K562 (cell line): ENCODE measurements around the gene HAUS5. TPM values are rescaled to one million over a fixed set of nuclear protein-coding genes. Genes with fewer than 3 reads are reported as not detected.

Source experiments
- KAT7 ChIP-seq: sonication (generic); formaldehyde crosslinking; IDR thresholded peaks from 2 replicates; pipeline ENCODE4 v1.8.0; 2022; ENCODE audit warnings: missing genetic modification reagents, mild to moderate bottlenecking, borderline replicate concordance
- PRPF4 ChIP-seq: fragments of 200-400 bp; formaldehyde crosslinking; IDR thresholded peaks from one replicate; pipeline ENCODE4 v1.6.1; 2017; ENCODE audit warnings: low read length, low read depth, mild to moderate bottlenecking; ENCODE audit not compliant: insufficient read depth, poor library complexity, severe bottlenecking
- RAD21 ChIP-seq, 2 experiments: fragments of 250-450 bp in 1 of 2; fragments of 450-650 bp in 1 of 2; sonication (Bioruptor Pico) in 1 of 2; formaldehyde crosslinking in 1 of 2; IDR thresholded peaks in 1 of 2; conservative IDR thresholded peaks in 1 of 2; 2 replicates each; pipeline versions ENCODE4 v1.4.0 to v1.8.0; 2020 to 2022; ENCODE audit warnings: mild to moderate bottlenecking in 2 of 2, moderate library complexity in 1 of 2
- RUNX1 ChIP-seq: sonication (generic); IDR thresholded peaks from 2 replicates; pipeline ENCODE4 v1.6.1; 2016; ENCODE audit warnings: antibody characterized with exemption, low read depth
- ZNF175 ChIP-seq: fragments of 200-800 bp; sonication (Bioruptor generic); IDR thresholded peaks from 2 replicates; pipeline ENCODE4 v1.6.1; 2016; ENCODE audit warnings: low read depth, mild to moderate bottlenecking, missing genetic modification characterization, missing compliant biosample characterization
- ZNF316 ChIP-seq: fragments of 450-650 bp; IDR thresholded peaks from 2 replicates; pipeline ENCODE4 v1.6.1; 2016
- polyA plus RNA-seq, 8 experiments: library from polyadenylated mRNA; depleted of rRNA in 4 of 8; stranded (reverse) in 5 of 8; unstranded in 3 of 8; fragments of >200 nt; fragmentation: Nextera tagmentation in 2 of 8; fragmentation: Illumina TruSeq in 1 of 8; extraction: Ambion mirVana in 2 of 8; extraction: Trizol in 1 of 8; gene quantifications; 2 replicates each; pipeline versions ENCODE4 v1.2.1 to v1.2.3, GENCODE V29; 2011 to 2014; ENCODE audit warnings: inconsistent platforms in 1 of 8, missing spikeins in 1 of 8
- total RNA-seq, 7 experiments: library from RNA; depleted of rRNA in 6 of 7; stranded (reverse); fragments of >200 nt in 6 of 7; fragmentation: Illumina TruSeq in 2 of 7; extraction: Trizol in 2 of 7; gene quantifications; 2 replicates each; pipeline versions ENCODE4 v1.2.1 to v1.2.3, GENCODE V29; 2011 to 2021; ENCODE audit warnings: low replicate concordance in 1 of 7
- TF ChIP-seq, protein P1 (sequence below): fragments of 450-650 bp; formaldehyde crosslinking; conservative IDR thresholded peaks from 2 replicates; pipeline ENCODE4 v1.4.0; 2022; ENCODE audit warnings: mild to moderate bottlenecking, missing genetic modification characterization
- TF ChIP-seq, protein P2 (sequence below): fragments of 250-450 bp; sonication (Bioruptor Pico); IDR thresholded peaks from 2 replicates; pipeline ENCODE4 v1.5.1; 2021; ENCODE audit warnings: mild to moderate bottlenecking
- TF ChIP-seq, protein P3 (sequence below): fragments of 200-400 bp; formaldehyde crosslinking; IDR thresholded peaks from 2 replicates; pipeline ENCODE4 v1.6.1; 2017; ENCODE audit warnings: mild to moderate bottlenecking, low read depth, low read length, moderate library complexity
- TF ChIP-seq, protein P4 (sequence below), 2 experiments: fragments of 450-650 bp in 1 of 2; IDR thresholded peaks; 2 replicates each; pipeline ENCODE4 v1.6.1; 2011 to 2017; ENCODE audit warnings: low read depth in 2 of 2, antibody characterized with exemption in 1 of 2, borderline replicate concordance in 1 of 2, low read length in 1 of 2, mild to moderate bottlenecking in 1 of 2, mixed read lengths in 1 of 2; ENCODE audit not compliant: control insufficient read depth in 1 of 2

HAUS5 gene
- total and polyA plus RNA-seq, 9 of the 15 experiments (the other 6 are each of a cell fraction or from before 2014, with no cell fraction given): 3.5 to 41.3 (median 14.2) TPM

DNA sequence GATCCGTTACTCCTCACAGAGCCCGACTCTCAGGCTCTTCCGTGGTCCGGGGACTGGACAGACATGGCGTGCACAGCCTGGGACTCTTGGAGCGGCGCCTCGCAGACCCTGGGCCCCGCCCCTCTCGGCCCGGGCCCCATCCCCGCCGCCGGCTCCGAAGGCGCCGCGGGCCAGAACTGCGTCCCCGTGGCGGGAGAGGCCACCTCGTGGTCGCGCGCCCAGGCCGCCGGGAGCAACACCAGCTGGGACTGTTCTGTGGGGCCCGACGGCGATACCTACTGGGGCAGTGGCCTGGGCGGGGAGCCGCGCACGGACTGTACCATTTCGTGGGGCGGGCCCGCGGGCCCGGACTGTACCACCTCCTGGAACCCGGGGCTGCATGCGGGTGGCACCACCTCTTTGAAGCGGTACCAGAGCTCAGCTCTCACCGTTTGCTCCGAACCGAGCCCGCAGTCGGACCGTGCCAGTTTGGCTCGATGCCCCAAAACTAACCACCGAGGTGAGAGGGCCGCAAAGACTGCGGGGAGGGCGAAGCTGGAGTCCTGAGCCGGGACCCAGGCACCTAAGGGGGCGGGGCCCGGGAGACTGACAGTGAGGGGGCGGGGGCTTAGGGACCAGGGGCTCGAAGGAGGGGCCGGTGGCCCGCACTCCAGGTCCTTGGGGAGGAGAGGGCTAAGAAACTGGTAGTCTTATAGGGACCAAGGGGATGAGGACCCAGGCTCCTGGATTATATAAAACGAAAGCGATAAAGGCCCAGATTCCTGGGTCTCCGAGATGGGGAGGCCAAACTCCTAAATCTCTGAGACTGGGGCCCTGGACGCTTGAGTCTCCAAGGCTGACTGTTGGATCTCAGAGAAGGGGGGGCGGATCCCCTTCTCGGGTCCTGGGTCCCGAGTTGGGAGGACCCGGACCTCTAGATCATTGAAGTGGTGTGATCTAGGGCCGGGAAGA is 31.0 kb downstream of the HAUS5 start (continued):
- TF ChIP-seq RUNX1 (no peak), PRPF4 (no peak), ZNF316 (no peak), KAT7 (CRISPR knock-in tag) (peak; percentile 84; the same call in 1 of the 2 replicates), ZNF175 (CRISPR knock-in tag) (no peak), RAD21 (CRISPR knock-in tag; conservative IDR thresholded peaks at IDR 0.05 in 1 of 2, IDR thresholded peaks at IDR 0.05 in 1 of 2) (peak in 1 of 2 experiments; percentile 35; a peak in 2 of 4 replicates)
- TF ChIP-seq, protein P1, sequence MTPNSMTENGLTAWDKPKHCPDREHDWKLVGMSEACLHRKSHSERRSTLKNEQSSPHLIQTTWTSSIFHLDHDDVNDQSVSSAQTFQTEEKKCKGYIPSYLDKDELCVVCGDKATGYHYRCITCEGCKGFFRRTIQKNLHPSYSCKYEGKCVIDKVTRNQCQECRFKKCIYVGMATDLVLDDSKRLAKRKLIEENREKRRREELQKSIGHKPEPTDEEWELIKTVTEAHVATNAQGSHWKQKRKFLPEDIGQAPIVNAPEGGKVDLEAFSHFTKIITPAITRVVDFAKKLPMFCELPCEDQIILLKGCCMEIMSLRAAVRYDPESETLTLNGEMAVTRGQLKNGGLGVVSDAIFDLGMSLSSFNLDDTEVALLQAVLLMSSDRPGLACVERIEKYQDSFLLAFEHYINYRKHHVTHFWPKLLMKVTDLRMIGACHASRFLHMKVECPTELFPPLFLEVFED (CRISPR knock-in tag): no peak; the same call in 1 of the 2 replicates
- TF ChIP-seq, protein P2, sequence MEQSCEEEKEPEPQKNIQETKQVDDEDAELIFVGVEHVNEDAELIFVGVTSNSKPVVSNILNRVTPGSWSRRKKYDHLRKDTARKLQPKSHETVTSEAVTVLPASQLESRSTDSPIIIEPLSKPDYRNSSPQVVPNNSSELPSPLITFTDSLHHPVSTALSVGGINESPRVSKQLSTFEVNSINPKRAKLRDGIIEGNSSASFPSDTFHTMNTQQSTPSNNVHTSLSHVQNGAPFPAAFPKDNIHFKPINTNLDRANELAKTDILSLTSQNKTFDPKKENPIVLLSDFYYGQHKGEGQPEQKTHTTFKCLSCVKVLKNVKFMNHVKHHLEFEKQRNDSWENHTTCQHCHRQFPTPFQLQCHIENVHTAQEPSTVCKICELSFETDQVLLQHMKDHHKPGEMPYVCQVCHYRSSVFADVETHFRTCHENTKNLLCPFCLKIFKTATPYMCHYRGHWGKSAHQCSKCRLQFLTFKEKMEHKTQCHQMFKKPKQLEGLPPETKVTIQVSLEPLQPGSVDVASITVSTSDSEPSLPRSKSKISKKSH: no peak
- TF ChIP-seq, protein P3, sequence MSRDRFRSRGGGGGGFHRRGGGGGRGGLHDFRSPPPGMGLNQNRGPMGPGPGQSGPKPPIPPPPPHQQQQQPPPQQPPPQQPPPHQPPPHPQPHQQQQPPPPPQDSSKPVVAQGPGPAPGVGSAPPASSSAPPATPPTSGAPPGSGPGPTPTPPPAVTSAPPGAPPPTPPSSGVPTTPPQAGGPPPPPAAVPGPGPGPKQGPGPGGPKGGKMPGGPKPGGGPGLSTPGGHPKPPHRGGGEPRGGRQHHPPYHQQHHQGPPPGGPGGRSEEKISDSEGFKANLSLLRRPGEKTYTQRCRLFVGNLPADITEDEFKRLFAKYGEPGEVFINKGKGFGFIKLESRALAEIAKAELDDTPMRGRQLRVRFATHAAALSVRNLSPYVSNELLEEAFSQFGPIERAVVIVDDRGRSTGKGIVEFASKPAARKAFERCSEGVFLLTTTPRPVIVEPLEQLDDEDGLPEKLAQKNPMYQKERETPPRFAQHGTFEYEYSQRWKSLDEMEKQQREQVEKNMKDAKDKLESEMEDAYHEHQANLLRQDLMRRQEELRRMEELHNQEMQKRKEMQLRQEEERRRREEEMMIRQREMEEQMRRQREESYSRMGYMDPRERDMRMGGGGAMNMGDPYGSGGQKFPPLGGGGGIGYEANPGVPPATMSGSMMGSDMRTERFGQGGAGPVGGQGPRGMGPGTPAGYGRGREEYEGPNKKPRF: no peak
- TF ChIP-seq, protein P4, sequence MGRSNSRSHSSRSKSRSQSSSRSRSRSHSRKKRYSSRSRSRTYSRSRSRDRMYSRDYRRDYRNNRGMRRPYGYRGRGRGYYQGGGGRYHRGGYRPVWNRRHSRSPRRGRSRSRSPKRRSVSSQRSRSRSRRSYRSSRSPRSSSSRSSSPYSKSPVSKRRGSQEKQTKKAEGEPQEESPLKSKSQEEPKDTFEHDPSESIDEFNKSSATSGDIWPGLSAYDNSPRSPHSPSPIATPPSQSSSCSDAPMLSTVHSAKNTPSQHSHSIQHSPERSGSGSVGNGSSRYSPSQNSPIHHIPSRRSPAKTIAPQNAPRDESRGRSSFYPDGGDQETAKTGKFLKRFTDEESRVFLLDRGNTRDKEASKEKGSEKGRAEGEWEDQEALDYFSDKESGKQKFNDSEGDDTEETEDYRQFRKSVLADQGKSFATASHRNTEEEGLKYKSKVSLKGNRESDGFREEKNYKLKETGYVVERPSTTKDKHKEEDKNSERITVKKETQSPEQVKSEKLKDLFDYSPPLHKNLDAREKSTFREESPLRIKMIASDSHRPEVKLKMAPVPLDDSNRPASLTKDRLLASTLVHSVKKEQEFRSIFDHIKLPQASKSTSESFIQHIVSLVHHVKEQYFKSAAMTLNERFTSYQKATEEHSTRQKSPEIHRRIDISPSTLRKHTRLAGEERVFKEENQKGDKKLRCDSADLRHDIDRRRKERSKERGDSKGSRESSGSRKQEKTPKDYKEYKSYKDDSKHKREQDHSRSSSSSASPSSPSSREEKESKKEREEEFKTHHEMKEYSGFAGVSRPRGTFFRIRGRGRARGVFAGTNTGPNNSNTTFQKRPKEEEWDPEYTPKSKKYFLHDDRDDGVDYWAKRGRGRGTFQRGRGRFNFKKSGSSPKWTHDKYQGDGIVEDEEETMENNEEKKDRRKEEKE (IDR thresholded peaks at IDR 0.05; ENCODE audit: borderline replicate concordance in 1 of 2, control insufficient read depth in 1 of 2, low read depth in 2 of 2, low read length in 1 of 2): peak in 1 of 2 experiments; percentile 94; a peak in 2 of 4 replicates
